AG10803 (cell line): ENCODE results near the gene R3HCC1L.
A peak's percentile ranks its signal among the peaks of the same experiment; 100 is the strongest.
"Not testable (repeated sequence)": the region's sequence is repeated elsewhere in the genome, so short reads cannot be mapped to it uniquely, and the experiment has no call there.

ENCODE experiments used
- DNase-seq: peaks from one replicate; pipeline ENCODE4 v3.0.0; 2010; ENCODE audit warnings: low read depth
- H3K4me3 ChIP-seq: 2 replicates; pipeline ENCODE4 v1.5.1; 2011; ENCODE audit warnings: mild to moderate bottlenecking, low read length, control low read depth
- CTCF ChIP-seq: conservative IDR thresholded peaks from 2 replicates; pipeline ENCODE4 v1.5.1; 2011; ENCODE audit warnings: mild to moderate bottlenecking, low read length, control low read depth, inconsistent platforms

R3HCC1L gene

GRCh38 chr10:98213740-98214139, 79.3 kb downstream of the R3HCC1L start:
- DNase-seq = no peak
- H3K4me3 ChIP-seq = no peak overlapping the region
- TF ChIP-seq CTCF = no peak

GRCh38 chr10:98215373-98215772, 80.9 kb downstream of the R3HCC1L start:
- H3K4me3 ChIP-seq = no peak overlapping the region
- TF ChIP-seq CTCF = no peak
- DNase-seq = no peak

GRCh38 chr10:98217801-98218200, 83.3 kb downstream of the R3HCC1L start:
- no peak for DNase-seq
- no peak for TF ChIP-seq CTCF
- H3K4me3 ChIP-seq = no peak overlapping the region

GRCh38 chr10:98223874-98224273, 89.4 kb downstream of the R3HCC1L start:
- no peak overlapping the region for H3K4me3 ChIP-seq
- no peak for TF ChIP-seq CTCF
- no peak for DNase-seq

- H3K4me3 ChIP-seq = no peak overlapping the region
- no peak for TF ChIP-seq CTCF
- DNase-seq = peak; percentile 40
These were observed 90.1 kb downstream of the R3HCC1L start for GRCh38 chr10:98224509-98224908.

GRCh38 chr10:98224996-98225395, 90.5 kb downstream of the R3HCC1L start:
- H3K4me3 ChIP-seq = no peak overlapping the region
- no peak for TF ChIP-seq CTCF
- DNase-seq = no peak

- no peak for DNase-seq
- H3K4me3 ChIP-seq = no peak overlapping the region
- no peak for TF ChIP-seq CTCF
These were observed 92.2 kb downstream of the R3HCC1L start for GRCh38 chr10:98226508-98227144.

GRCh38 chr10:98227713-98228112, 93.3 kb downstream of the R3HCC1L start:
- not testable (repeated sequence) for H3K4me3 ChIP-seq, DNase-seq

GRCh38 chr10:98228266-98228665, 93.8 kb downstream of the R3HCC1L start:
- not testable (repeated sequence) for H3K4me3 ChIP-seq, DNase-seq
